HepG2 (cell line): ENCODE measurements around the gene GPS1. TPM values are rescaled to one million over a fixed set of nuclear protein-coding genes. Genes with fewer than 3 reads are reported as not detected.

ENCODE experiments used
- ARID4A ChIP-seq: sonication (generic); formaldehyde crosslinking; IDR thresholded peaks from 2 replicates; pipeline ENCODE4 v1.5.0; 2020; ENCODE audit warnings: mild to moderate bottlenecking, missing genetic modification reagents, borderline replicate concordance
- FOXJ3 ChIP-seq: sonication (generic); formaldehyde crosslinking; IDR thresholded peaks from 2 replicates; pipeline ENCODE4 v1.4.0; 2020; ENCODE audit warnings: missing genetic modification reagents, mild to moderate bottlenecking, borderline replicate concordance
- GATA4 ChIP-seq: sonication (generic); IDR thresholded peaks from 2 replicates; pipeline ENCODE4 v1.6.1; 2016; ENCODE audit warnings: antibody characterized with exemption, low read depth, borderline replicate concordance
- HOXA3 ChIP-seq: sonication (generic); formaldehyde crosslinking; IDR thresholded peaks from 2 replicates; pipeline ENCODE4 v1.5.0; 2020; ENCODE audit warnings: missing genetic modification reagents
- KDM3A ChIP-seq: IDR thresholded peaks from 2 replicates; pipeline ENCODE4 v1.6.1; 2018; ENCODE audit warnings: low read depth, missing compliant biosample characterization
- MBD4 ChIP-seq: IDR thresholded peaks from 2 replicates; pipeline ENCODE4 v1.6.1; 2012; ENCODE audit warnings: low read length, inconsistent platforms, borderline replicate concordance
- NFIB ChIP-seq: sonication (generic); formaldehyde crosslinking; IDR thresholded peaks from 2 replicates; pipeline ENCODE4 v1.9.0; 2021; ENCODE audit warnings: missing genetic modification reagents, mild to moderate bottlenecking, borderline replicate concordance
- PHB2 ChIP-seq: fragments of 450-650 bp; IDR thresholded peaks from 2 replicates; pipeline ENCODE4 v1.6.1; 2018; ENCODE audit not compliant: partially characterized antibody
- RBAK ChIP-seq: sonication (generic); formaldehyde crosslinking; IDR thresholded peaks from 2 replicates; pipeline ENCODE4 v1.5.1; 2020; ENCODE audit warnings: mild to moderate bottlenecking, missing genetic modification reagents
- SUZ12 ChIP-seq: fragments of 150-350 bp; IDR thresholded peaks from 2 replicates; pipeline ENCODE4 v1.6.1; 2014; ENCODE audit warnings: low read depth, low read length
- TRIM24 ChIP-seq: sonication (generic); formaldehyde crosslinking; IDR thresholded peaks from 2 replicates; pipeline ENCODE4 v1.8.0; 2022; ENCODE audit warnings: mild to moderate bottlenecking, missing genetic modification reagents
- ZFP41 ChIP-seq: sonication (generic); formaldehyde crosslinking; IDR thresholded peaks from 2 replicates; pipeline ENCODE4 v1.4.0; 2020; ENCODE audit warnings: mild to moderate bottlenecking, missing genetic modification reagents, borderline replicate concordance
- ZNF704 ChIP-seq: sonication (generic); formaldehyde crosslinking; IDR thresholded peaks from 2 replicates; pipeline ENCODE4 v1.8.1; 2023; ENCODE audit warnings: mild to moderate bottlenecking, inconsistent platforms, moderate library complexity, missing genetic modification reagents, borderline replicate concordance
- ZNF768 ChIP-seq: sonication (generic); formaldehyde crosslinking; IDR thresholded peaks from 2 replicates; pipeline ENCODE4 v1.4.0; 2020; ENCODE audit warnings: missing genetic modification reagents
- polyA plus RNA-seq, 8 experiments: library from polyadenylated mRNA; depleted of rRNA in 3 of 8; stranded (reverse) in 7 of 8; unstranded in 1 of 8; fragments of >200 nt; fragmentation: Illumina TruSeq in 4 of 8; extraction: Trizol in 4 of 8; gene quantifications; 2 replicates each; pipeline versions ENCODE4 v1.2.1 to v1.2.3, GENCODE V29; 2011 to 2016; ENCODE audit warnings: low read depth in 4 of 8, missing spikeins in 1 of 8, mixed read lengths in 1 of 8; ENCODE audit not compliant: insufficient read depth in 1 of 8
- total RNA-seq, 5 experiments: library from RNA; depleted of rRNA; stranded (reverse); fragments of >200 nt; fragmentation: Illumina TruSeq; extraction: Trizol; gene quantifications; 2 replicates each; pipeline ENCODE4 v1.2.3, GENCODE V29; 2016; ENCODE audit warnings: low read depth in 1 of 5
- TF ChIP-seq, protein P1 (sequence below): sonication (generic); formaldehyde crosslinking; IDR thresholded peaks from 2 replicates; pipeline ENCODE4 v1.4.0; 2020; ENCODE audit warnings: missing genetic modification reagents, borderline replicate concordance
- TF ChIP-seq, protein P2 (sequence below): sonication (generic); formaldehyde crosslinking; IDR thresholded peaks from 2 replicates; pipeline ENCODE4 v1.8.0; 2022; ENCODE audit warnings: mild to moderate bottlenecking, missing genetic modification reagents, moderate library complexity

Gene GPS1
- total and polyA plus RNA-seq, 2 of the 13 experiments (the other 11 are each of a cell fraction or from before 2014, with no cell fraction given), result 124 to 128 TPM

- TF ChIP-seq, protein P1, sequence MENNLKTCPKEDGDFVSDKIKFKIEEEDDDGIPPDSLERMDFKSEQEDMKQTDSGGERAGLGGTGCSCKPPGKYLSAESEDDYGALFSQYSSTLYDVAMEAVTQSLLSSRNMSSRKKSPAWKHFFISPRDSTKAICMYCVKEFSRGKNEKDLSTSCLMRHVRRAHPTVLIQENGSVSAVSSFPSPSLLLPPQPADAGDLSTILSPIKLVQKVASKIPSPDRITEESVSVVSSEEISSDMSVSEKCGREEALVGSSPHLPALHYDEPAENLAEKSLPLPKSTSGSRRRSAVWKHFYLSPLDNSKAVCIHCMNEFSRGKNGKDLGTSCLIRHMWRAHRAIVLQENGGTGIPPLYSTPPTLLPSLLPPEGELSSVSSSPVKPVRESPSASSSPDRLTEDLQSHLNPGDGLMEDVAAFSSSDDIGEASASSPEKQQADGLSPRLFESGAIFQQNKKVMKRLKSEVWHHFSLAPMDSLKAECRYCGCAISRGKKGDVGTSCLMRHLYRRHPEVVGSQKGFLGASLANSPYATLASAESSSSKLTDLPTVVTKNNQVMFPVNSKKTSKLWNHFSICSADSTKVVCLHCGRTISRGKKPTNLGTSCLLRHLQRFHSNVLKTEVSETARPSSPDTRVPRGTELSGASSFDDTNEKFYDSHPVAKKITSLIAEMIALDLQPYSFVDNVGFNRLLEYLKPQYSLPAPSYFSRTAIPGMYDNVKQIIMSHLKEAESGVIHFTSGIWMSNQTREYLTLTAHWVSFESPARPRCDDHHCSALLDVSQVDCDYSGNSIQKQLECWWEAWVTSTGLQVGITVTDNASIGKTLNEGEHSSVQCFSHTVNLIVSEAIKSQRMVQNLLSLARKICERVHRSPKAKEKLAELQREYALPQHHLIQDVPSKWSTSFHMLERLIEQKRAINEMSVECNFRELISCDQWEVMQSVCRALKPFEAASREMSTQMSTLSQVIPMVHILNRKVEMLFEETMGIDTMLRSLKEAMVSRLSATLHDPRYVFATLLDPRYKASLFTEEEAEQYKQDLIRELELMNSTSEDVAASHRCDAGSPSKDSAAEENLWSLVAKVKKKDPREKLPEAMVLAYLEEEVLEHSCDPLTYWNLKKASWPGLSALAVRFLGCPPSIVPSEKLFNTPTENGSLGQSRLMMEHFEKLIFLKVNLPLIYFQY (CRISPR knock-in tag), result peak; percentile 99
- TF ChIP-seq NFIB, result no peak
- TF ChIP-seq, protein P2, sequence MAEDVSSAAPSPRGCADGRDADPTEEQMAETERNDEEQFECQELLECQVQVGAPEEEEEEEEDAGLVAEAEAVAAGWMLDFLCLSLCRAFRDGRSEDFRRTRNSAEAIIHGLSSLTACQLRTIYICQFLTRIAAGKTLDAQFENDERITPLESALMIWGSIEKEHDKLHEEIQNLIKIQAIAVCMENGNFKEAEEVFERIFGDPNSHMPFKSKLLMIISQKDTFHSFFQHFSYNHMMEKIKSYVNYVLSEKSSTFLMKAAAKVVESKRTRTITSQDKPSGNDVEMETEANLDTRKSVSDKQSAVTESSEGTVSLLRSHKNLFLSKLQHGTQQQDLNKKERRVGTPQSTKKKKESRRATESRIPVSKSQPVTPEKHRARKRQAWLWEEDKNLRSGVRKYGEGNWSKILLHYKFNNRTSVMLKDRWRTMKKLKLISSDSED (CRISPR knock-in tag), result no peak
- peak; percentile 89 for TF ChIP-seq HOXA3 (CRISPR knock-in tag)
- TF ChIP-seq PHB2, result no peak
- TF ChIP-seq TRIM24 (CRISPR knock-in tag), result no peak
- TF ChIP-seq ZFP41, result no peak
- 0 out of 2 replicates have a peak, but pooled peaks have one; percentile 22 for TF ChIP-seq ZNF704 (CRISPR knock-in tag)
- TF ChIP-seq FOXJ3 (CRISPR knock-in tag), result no peak; the same call in 1 of the 2 replicates
- TF ChIP-seq GATA4, result no peak
- no peak; the same call in 1 of the 2 replicates for TF ChIP-seq RBAK (CRISPR knock-in tag)
- TF ChIP-seq KDM3A (CRISPR knock-in tag), result peak; percentile 30; the same call in 1 of the 2 replicates
- TF ChIP-seq ZNF768 (CRISPR knock-in tag), result peak; percentile 52; the same call in 1 of the 2 replicates
- TF ChIP-seq ARID4A (CRISPR knock-in tag), result peak; percentile 89
- TF ChIP-seq SUZ12, result no peak
- no peak for TF ChIP-seq MBD4
These were observed 52.1 kb downstream of the GPS1 start (continued) for GRCh38 chr17:82103553-82104451.
